Left lung (tissue), 10 donors: ENCODE data around the gene GRP. TPM values are rescaled to one million over a fixed set of nuclear protein-coding genes. Genes with fewer than 3 reads are reported as not detected.

ENCODE experiments used
- ATAC-seq: fragments of 200-7000 bp; cut with Tn5 transposase; one replicate; pipeline ENCODE4 v1.9.1; 2020; ENCODE audit warnings: moderate library complexity
- DNase-seq, 4 donors: peaks; one replicate each; pipeline ENCODE4 v3.0.0-alpha.2; 2013 to 2020
- H3K27ac ChIP-seq, 2 donors: fragments of 200-600 bp; sonication (generic) in 1 of 2; one replicate each; pipeline versions ENCODE4 v1.5.0 to v1.8.0; 2020 to 2021
- H3K27me3 ChIP-seq, 2 donors: fragments of 200-600 bp; sonication (generic) in 1 of 2; one replicate each; pipeline versions ENCODE4 v1.5.0 to v1.8.0; 2020 to 2021
- H3K36me3 ChIP-seq, 2 donors: fragments of 200-600 bp; sonication (generic) in 1 of 2; one replicate each; pipeline versions ENCODE4 v1.5.0 to v1.8.0; 2020 to 2021
- H3K4me1 ChIP-seq, 2 donors: fragments of 200-600 bp; one replicate each; pipeline ENCODE4 v1.8.0; 2021
- H3K4me3 ChIP-seq, 2 donors: fragments of 200-600 bp; sonication (generic) in 1 of 2; one replicate each; pipeline versions ENCODE4 v1.5.0 to v1.8.0; 2020 to 2021; ENCODE audit warnings: mild to moderate bottlenecking in 1 of 2
- H3K9me3 ChIP-seq, 2 donors: fragments of 200-600 bp; sonication (generic) in 1 of 2; one replicate each; pipeline versions ENCODE4 v1.5.0 to v1.8.0; 2020 to 2021
- intact Hi-C, 2 donors: fragments of 100-400 bp; cut with DNase I; formaldehyde crosslinking; loops; one replicate each; pipeline versions ENCODE4 v1.11.2 to v1.14.2; 2022
- polyA plus RNA-seq, 6 donors: library from polyadenylated mRNA; unstranded; fragments of 120-200 nt; gene quantifications; one replicate each; pipeline ENCODE4 v1.2.1, GENCODE V29; 2013; ENCODE audit not compliant: insufficient read length in 6 of 6
- total RNA-seq, 2 donors: library from RNA; stranded (reverse); fragmentation: NEBNext Ultra II Directional; extraction: Animal tissue kit (Norgen Biotek cat#: 25700); gene quantifications; one replicate each; pipeline ENCODE4 v1.2.1, GENCODE V29; 2021
- TF ChIP-seq, protein P1 (sequence below), 2 donors: fragments of 200-600 bp; sonication (generic) in 1 of 2; IDR thresholded peaks; one replicate each; pipeline versions ENCODE4 v1.5.0 to v1.8.0; 2021; ENCODE audit warnings: antibody characterized with exemption in 2 of 2
- donor health status: DM: no; HTN: yes; CAD: no.
- donor health status: DM: no; HTN: no; CAD: no.

GRP gene
- total and polyA plus RNA-seq, 8 donors: 0.67 to 75.8 (median 58.6) TPM

DNA sequence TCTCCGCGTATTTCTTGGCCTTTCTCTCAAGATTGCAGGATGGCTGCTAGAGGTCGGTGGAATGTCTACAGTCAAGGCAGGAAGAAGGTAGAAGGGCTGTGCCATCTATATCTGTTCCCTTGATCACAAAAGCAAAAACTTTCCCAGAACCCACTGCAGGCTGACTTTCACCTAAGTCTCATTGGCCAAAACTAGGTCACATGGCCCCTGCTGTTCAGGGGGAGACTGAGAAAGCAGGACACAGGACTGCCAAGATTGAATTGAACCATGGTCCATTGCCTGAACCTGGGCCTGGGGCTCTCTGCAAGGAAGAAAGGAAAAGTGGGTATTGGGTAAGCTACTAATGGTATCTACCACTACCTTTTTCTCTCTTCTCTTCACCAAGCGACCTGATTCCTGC is 9.7 kb upstream of the GRP start:
- Histone ChIP-seq H3K9me3 (no peaks in the 10 kb centered on the region), H3K4me1 (no peaks in the 10 kb centered on the region), H3K27ac (no peak overlapping the region), H3K4me3 (no peak overlapping the region), H3K36me3 (no peaks in the 10 kb centered on the region), H3K27me3 (no peaks in the 10 kb centered on the region)
- DNase-seq (no peak), ATAC-seq (no peak)
- intact Hi-C loops: no loop called here
- TF ChIP-seq, protein P1, sequence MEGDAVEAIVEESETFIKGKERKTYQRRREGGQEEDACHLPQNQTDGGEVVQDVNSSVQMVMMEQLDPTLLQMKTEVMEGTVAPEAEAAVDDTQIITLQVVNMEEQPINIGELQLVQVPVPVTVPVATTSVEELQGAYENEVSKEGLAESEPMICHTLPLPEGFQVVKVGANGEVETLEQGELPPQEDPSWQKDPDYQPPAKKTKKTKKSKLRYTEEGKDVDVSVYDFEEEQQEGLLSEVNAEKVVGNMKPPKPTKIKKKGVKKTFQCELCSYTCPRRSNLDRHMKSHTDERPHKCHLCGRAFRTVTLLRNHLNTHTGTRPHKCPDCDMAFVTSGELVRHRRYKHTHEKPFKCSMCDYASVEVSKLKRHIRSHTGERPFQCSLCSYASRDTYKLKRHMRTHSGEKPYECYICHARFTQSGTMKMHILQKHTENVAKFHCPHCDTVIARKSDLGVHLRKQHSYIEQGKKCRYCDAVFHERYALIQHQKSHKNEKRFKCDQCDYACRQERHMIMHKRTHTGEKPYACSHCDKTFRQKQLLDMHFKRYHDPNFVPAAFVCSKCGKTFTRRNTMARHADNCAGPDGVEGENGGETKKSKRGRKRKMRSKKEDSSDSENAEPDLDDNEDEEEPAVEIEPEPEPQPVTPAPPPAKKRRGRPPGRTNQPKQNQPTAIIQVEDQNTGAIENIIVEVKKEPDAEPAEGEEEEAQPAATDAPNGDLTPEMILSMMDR (IDR thresholded peaks at IDR 0.05): no peak

DNA sequence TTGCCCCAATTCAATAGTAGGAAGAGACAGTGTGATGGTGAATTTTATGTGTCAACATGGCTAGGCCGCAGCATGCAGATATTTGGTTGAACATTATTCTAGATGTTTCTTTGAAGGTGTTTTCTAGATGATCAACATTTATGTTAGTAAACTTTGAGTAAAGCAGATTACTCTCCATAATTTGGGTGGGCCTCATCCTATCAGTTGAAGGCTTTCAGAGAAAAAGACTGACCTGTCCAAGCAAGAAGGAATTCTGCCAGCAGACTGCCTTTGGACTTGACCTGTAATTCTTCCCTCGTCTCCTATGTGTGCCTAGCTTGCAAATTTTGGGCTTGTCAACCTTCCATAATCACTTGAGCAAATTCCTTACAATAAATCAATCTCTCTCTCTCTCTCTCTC is 8.3 kb upstream of the GRP start:
- H3K9me3 ChIP-seq: no peaks in the 10 kb centered on the region
- H3K27me3 ChIP-seq: no peaks in the 10 kb centered on the region
- TF ChIP-seq, protein P1 (IDR thresholded peaks at IDR 0.05): no peak
- ATAC-seq (no peak), DNase-seq (no peak)
- H3K4me1 ChIP-seq: no peaks in the 10 kb centered on the region
- intact Hi-C loops: no loop called here
- no peak overlapping the region for H3K4me3 ChIP-seq
- no peak overlapping the region for H3K27ac ChIP-seq
- H3K36me3 ChIP-seq: no peaks in the 10 kb centered on the region

DNA sequence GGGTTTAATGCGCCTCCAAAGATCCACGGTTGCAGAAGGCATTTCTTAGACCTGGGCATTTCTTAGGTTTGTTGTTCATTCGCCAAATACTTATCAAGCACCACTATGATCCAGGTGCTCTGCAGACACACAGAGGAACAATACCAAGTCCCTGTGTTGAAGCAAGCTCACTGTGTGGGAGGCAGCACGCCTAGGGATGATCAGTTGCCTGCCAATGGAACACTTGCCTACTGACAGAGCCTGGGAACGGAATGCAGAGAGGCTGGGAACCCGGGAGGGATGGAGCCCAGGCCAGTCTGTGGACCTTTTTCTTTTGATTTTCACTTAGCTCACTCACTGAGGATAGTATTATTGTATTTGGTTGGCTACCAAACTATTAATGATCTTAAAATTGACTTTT is 1.9 kb upstream of the GRP start:
- no peak for ATAC-seq
- Histone ChIP-seq H3K4me3 (no peak overlapping the region), H3K9me3 (no peaks in the 10 kb centered on the region), H3K4me1 (no peaks in the 10 kb centered on the region), H3K27ac (no peak overlapping the region), H3K27me3 (peaks cover 44 to 62% of the 10 kb centered on the region in 2 donors), H3K36me3 (no peaks in the 10 kb centered on the region)
- TF ChIP-seq, protein P1 (IDR thresholded peaks at IDR 0.05): no peak
- no peak for DNase-seq
- intact Hi-C loops: no loop called here

DNA sequence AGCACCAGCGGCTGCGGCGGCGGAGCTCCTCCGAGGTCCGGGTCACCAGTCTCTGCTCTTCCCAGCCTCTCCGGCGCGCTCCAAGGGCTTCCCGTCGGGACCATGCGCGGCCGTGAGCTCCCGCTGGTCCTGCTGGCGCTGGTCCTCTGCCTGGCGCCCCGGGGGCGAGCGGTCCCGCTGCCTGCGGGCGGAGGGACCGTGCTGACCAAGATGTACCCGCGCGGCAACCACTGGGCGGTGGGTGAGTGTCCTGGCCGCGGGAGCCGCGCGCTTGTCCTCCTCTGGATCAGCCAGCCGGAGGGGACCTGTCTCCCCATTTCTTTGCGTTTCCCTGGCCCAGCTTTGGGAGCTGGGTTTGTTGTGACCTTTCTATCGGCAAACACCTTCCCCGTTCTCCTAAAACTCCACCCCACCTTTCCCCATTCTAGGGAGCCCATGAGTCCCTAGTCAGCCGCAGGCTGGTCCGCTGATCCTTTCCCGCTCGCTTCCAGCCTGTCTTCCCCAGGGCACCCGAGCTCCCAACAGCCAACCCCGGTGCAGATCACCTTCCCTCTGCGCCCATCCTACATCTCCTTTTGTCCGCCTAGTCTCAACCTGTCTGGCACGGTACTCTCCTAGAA is 316 bp downstream of the GRP start:
- no peak overlapping the region for H3K27ac ChIP-seq
- H3K27me3 ChIP-seq: peaks cover 46 to 69% of the 10 kb centered on the region in 2 donors
- TF ChIP-seq, protein P1 (IDR thresholded peaks at IDR 0.05): no peak
- intact Hi-C loops: no loop called here
- no peak overlapping the region for H3K4me3 ChIP-seq
- H3K36me3 ChIP-seq: no peaks in the 10 kb centered on the region
- no peaks in the 10 kb centered on the region for H3K9me3 ChIP-seq
- peak in 2 of 4 donors; percentile 21 to 57 for DNase-seq
- no peak for ATAC-seq
- H3K4me1 ChIP-seq: no peaks in the 10 kb centered on the region

DNA sequence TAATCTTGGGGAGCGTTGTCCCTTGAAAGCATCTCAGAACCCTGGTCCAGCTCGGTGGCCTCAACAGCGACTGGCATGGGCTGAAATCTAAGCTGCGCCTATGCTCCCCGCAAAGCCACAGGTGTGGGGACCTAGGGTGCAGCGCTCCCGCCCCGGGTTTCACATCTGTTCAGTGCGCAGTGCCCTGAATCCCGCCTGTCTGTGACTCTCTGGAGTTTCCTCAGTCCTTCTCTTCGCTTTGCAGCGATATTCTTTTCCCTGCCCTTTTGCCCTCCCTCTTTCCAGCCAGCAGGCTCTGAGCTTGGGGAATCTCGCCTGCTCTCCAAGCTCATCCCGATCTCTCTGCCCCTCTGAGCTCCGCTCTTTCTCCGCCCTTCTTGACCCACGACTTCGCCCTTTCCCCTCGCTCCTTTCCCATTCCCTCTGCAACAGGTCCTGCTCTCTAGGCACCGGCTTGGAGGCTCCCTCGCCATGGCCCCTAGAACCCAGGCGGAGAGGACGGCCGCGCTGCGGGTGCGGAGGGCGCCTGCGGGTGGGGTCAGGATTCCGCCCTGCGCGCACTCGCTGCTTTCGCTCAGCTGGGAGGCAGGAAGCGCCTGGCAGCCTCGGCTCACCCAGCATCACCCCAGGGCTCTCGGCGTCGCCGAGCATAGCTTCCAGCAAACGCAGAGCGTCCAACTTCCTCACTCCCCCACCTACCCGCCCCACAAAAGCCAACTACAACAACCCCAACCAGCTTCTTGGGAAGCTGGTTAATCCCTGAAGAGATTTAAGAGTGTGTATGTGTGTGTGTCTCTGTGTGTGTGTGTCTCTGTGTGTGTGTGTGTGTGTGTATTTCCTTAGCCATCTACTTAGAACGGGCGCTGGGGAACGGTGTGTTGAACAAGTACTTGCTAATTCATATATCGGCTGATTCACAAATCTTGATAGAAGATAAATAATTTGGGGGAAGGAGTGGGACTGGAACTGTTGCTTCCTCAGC is 1.1 kb downstream of the GRP start:
- no peaks in the 10 kb centered on the region for H3K4me1 ChIP-seq
- no peaks in the 10 kb centered on the region for H3K36me3 ChIP-seq
- H3K27ac ChIP-seq: no peak overlapping the region
- intact Hi-C loops: no loop called here
- no peak overlapping the region for H3K4me3 ChIP-seq
- ATAC-seq (no peak), DNase-seq (peak in 1 of 4 donors; percentile 59)
- TF ChIP-seq, protein P1 (IDR thresholded peaks at IDR 0.05): no peak
- no peaks in the 10 kb centered on the region for H3K9me3 ChIP-seq
- peaks cover 46 to 69% of the 10 kb centered on the region in 2 donors for H3K27me3 ChIP-seq
